Thoracic aorta (tissue), 2 donors: ENCODE results near the gene RPTOR. TPM values are rescaled to one million over a fixed set of nuclear protein-coding genes. Genes with fewer than 3 reads are reported as not detected.

Source experiments
- ATAC-seq: fragments of 150-250 bp; one replicate; pipeline ENCODE4 v1.8.0; 2017; ENCODE audit warnings: low read depth; ENCODE audit not compliant: insufficient number of reproducible peaks, low FRiP score
- DNase-seq: peaks from one replicate; pipeline ENCODE4 v3.0.0-alpha.2; 2020; ENCODE audit warnings: low spot score
- H3K27ac ChIP-seq, 2 donors: fragments of 200-600 bp; sonication (generic); 1 replicate in 1 of 2; 2 replicates in 1 of 2; pipeline ENCODE4 v1.5.1; 2016; ENCODE audit warnings: mild to moderate bottlenecking in 2 of 2, moderate library complexity in 2 of 2
- H3K27me3 ChIP-seq: fragments of 200-600 bp; sonication (generic); replicated peaks from 2 replicates; pipeline ENCODE4 v1.6.0; 2016; ENCODE audit warnings: mild to moderate bottlenecking; ENCODE audit not compliant: insufficient read depth
- H3K36me3 ChIP-seq: fragments of 200-600 bp; sonication (generic); one replicate; pipeline ENCODE4 v1.5.1; 2016
- H3K4me1 ChIP-seq, 2 donors: fragments of 200-600 bp; sonication (generic); 1 replicate in 1 of 2; 2 replicates in 1 of 2; pipeline versions ENCODE4 v1.5.1 to v1.6.0; 2016; ENCODE audit warnings: low read depth in 2 of 2, mild to moderate bottlenecking in 1 of 2; ENCODE audit not compliant: control insufficient read depth in 1 of 2
- H3K4me3 ChIP-seq: fragments of 200-600 bp; sonication (generic); 2 replicates; pipeline ENCODE4 v1.5.1; 2016; ENCODE audit warnings: mild to moderate bottlenecking
- H3K9me3 ChIP-seq: fragments of 200-600 bp; sonication (generic); 2 replicates; pipeline ENCODE4 v1.5.1; 2016
- total RNA-seq, 2 donors: library from RNA; depleted of rRNA; stranded (reverse); fragments of >200 nt; gene quantifications; one replicate each; pipeline versions ENCODE4 v1.1.0 to v1.2.3, GENCODE V29; 2016
- TF ChIP-seq, protein P1 (sequence below): fragments of 200-600 bp; sonication (generic); IDR thresholded peaks from one replicate; pipeline ENCODE4 v1.5.1; 2019; ENCODE audit warnings: antibody characterized with exemption

RPTOR gene
- total RNA-seq, 2 donors from 2014 or later, result 42.0 to 47.4 TPM

GRCh38 chr17:80833952-80834892, 289.6 kb downstream of the RPTOR start:
- TF ChIP-seq, protein P1, sequence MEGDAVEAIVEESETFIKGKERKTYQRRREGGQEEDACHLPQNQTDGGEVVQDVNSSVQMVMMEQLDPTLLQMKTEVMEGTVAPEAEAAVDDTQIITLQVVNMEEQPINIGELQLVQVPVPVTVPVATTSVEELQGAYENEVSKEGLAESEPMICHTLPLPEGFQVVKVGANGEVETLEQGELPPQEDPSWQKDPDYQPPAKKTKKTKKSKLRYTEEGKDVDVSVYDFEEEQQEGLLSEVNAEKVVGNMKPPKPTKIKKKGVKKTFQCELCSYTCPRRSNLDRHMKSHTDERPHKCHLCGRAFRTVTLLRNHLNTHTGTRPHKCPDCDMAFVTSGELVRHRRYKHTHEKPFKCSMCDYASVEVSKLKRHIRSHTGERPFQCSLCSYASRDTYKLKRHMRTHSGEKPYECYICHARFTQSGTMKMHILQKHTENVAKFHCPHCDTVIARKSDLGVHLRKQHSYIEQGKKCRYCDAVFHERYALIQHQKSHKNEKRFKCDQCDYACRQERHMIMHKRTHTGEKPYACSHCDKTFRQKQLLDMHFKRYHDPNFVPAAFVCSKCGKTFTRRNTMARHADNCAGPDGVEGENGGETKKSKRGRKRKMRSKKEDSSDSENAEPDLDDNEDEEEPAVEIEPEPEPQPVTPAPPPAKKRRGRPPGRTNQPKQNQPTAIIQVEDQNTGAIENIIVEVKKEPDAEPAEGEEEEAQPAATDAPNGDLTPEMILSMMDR, result no peak
- Histone ChIP-seq H3K36me3 (peaks cover 6% of the 10 kb centered on the region), H3K27me3 (no peaks in the 10 kb centered on the region), H3K4me1 (peaks cover 3 to 15% of the 10 kb centered on the region in 2 donors), H3K4me3 (no peak overlapping the region), H3K9me3 (no peaks in the 10 kb centered on the region), H3K27ac (no peak overlapping the region)
- ATAC-seq (no peak), DNase-seq (no peak)

- no peak for ATAC-seq
- no peak overlapping the region for H3K27ac ChIP-seq
- no peak overlapping the region for H3K4me3 ChIP-seq
- TF ChIP-seq, protein P1, result no peak
- peaks cover 6% of the 10 kb centered on the region for H3K36me3 ChIP-seq
- H3K9me3 ChIP-seq, result no peaks in the 10 kb centered on the region
- DNase-seq, result no peak
- no peaks in the 10 kb centered on the region for H3K27me3 ChIP-seq
- H3K4me1 ChIP-seq, result peaks cover 3 to 15% of the 10 kb centered on the region in 2 donors
These were observed 290.2 kb downstream of the RPTOR start for GRCh38 chr17:80834893-80835275.

- Histone ChIP-seq H3K9me3 (no peaks in the 10 kb centered on the region), H3K4me1 (peaks cover 3 to 15% of the 10 kb centered on the region in 2 donors), H3K4me3 (no peak overlapping the region), H3K27me3 (no peaks in the 10 kb centered on the region), H3K27ac (no peak overlapping the region), H3K36me3 (peaks cover 6% of the 10 kb centered on the region)
- TF ChIP-seq, protein P1, result no peak
- DNase-seq (no peak), ATAC-seq (no peak)
These were observed 291.4 kb downstream of the RPTOR start for GRCh38 chr17:80835816-80836657.

DNA sequence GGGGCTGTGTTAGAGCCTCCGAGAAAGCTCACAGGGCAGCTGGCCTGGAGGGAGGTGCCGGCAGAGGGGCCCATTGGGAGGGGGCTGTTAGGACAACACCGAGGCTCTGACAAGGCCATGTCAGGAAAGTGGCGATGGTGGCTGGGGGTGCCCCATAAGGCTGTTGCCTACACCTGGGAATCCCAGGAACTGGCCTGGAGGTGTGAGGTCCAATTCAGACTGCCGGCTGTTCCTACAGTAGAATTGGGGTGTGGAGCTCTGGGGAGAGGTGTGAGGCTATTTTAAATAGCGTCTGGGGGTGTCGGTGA, 292.0 kb downstream of the RPTOR start:
- H3K4me1 ChIP-seq, result peaks cover 3 to 15% of the 10 kb centered on the region in 2 donors
- no peak for DNase-seq
- no peak for ATAC-seq

More for the DNA sequence above, 292.0 kb downstream of the RPTOR start:
- H3K9me3 ChIP-seq, result no peaks in the 10 kb centered on the region
- no peaks in the 10 kb centered on the region for H3K27me3 ChIP-seq
- TF ChIP-seq, protein P1, result no peak
- H3K4me3 ChIP-seq, result no peak overlapping the region
- peaks cover 6% of the 10 kb centered on the region for H3K36me3 ChIP-seq
- no peak overlapping the region for H3K27ac ChIP-seq
